Uterus (tissue), 4 donors: Measurements from ENCODE around the gene ACKR2. TPM values are rescaled to one million over a fixed set of nuclear protein-coding genes. Genes with fewer than 3 reads are reported as not detected.
A peak's percentile ranks its signal among the peaks of the same experiment; 100 is the strongest.

ENCODE experiments used
- DNase-seq, 2 donors: peaks; one replicate each; pipeline ENCODE4 v3.0.0-alpha.2; 2019 to 2020
- H3K27ac ChIP-seq, 2 donors: fragments of 200-600 bp; sonication (generic); 1 replicate in 1 of 2; 2 replicates in 1 of 2; pipeline ENCODE4 v1.5.1; 2016 to 2018
- H3K27me3 ChIP-seq, 2 donors: fragments of 200-600 bp; sonication (generic); one replicate each; pipeline ENCODE4 v1.5.1; 2018 to 2019; ENCODE audit warnings: control low read depth in 1 of 2
- H3K36me3 ChIP-seq, 2 donors: fragments of 200-600 bp; sonication (generic); one replicate each; pipeline ENCODE4 v1.5.1; 2019; ENCODE audit warnings: control low read depth in 1 of 2
- H3K4me1 ChIP-seq, 2 donors: fragments of 200-600 bp; sonication (generic); one replicate each; pipeline ENCODE4 v1.5.1; 2018 to 2019; ENCODE audit warnings: control low read depth in 1 of 2
- H3K4me3 ChIP-seq, 2 donors: fragments of 200-600 bp; sonication (generic); 1 replicate in 1 of 2; 2 replicates in 1 of 2; pipeline ENCODE4 v1.5.1; 2018 to 2019; ENCODE audit warnings: mild to moderate bottlenecking in 1 of 2
- H3K9me3 ChIP-seq, 2 donors: fragments of 200-600 bp; sonication (generic); one replicate each; pipeline ENCODE4 v1.5.1; 2019; ENCODE audit warnings: control low read depth in 1 of 2
- CTCF ChIP-seq, 4 experiments: fragments of 200-600 bp in 2 of 4; fragments of 450-650 bp in 2 of 4; sonication (generic) in 2 of 4; IDR thresholded peaks; one replicate each; pipeline ENCODE4 v1.5.1; 2016 to 2019; ENCODE audit warnings: antibody characterized with exemption in 4 of 4, mild to moderate bottlenecking in 2 of 4, moderate library complexity in 1 of 4
- POLR2A ChIP-seq, 2 donors: fragments of 450-650 bp; IDR thresholded peaks; one replicate each; pipeline ENCODE4 v1.6.1; 2016; ENCODE audit warnings: antibody characterized with exemption in 2 of 2, mild to moderate bottlenecking in 1 of 2, moderate library complexity in 1 of 2
- intact Hi-C: fragments of 100-400 bp; cut with DNase I; formaldehyde crosslinking; loops from one replicate; pipeline ENCODE4 v1.15.1; 2023; ENCODE audit warnings: low total_unique reads
- total RNA-seq, 4 donors: library from RNA; depleted of rRNA in 3 of 4; stranded (reverse); fragments of >200 nt in 3 of 4; gene quantifications; one replicate each; pipeline versions ENCODE4 v1.1.0 to v1.2.4, GENCODE V29; 2014 to 2023
- donor health status: DM: yes; HTN: yes; CAD: no.

ACKR2 gene
- total RNA-seq, 4 donors from 2014 or later, result 1.5 to 8.7 (median 4.7) TPM

- no peaks in the 10 kb centered on the region for H3K9me3 ChIP-seq
- H3K36me3 ChIP-seq, result no peaks in the 10 kb centered on the region
- peaks cover 5% of the 10 kb centered on the region in 2 donors for H3K4me1 ChIP-seq
- no peak for DNase-seq
- H3K27me3 ChIP-seq, result no peaks in the 10 kb centered on the region
- TF ChIP-seq CTCF (IDR thresholded peaks at IDR 0.05) (no peak), POLR2A (IDR thresholded peaks at IDR 0.05) (no peak)
- H3K27ac ChIP-seq, result no peak overlapping the region
- intact Hi-C loops, result no loop called here
- no peak overlapping the region for H3K4me3 ChIP-seq
These were observed 39.8 kb downstream of the ACKR2 start for GRCh38 chr3:42849017-42849416.

GRCh38 chr3:42850263-42850662, 41.0 kb downstream of the ACKR2 start:
- Histone ChIP-seq H3K36me3 (no peaks in the 10 kb centered on the region), H3K27ac (no peak overlapping the region), H3K27me3 (no peaks in the 10 kb centered on the region), H3K4me3 (no peak overlapping the region), H3K9me3 (no peaks in the 10 kb centered on the region), H3K4me1 (peaks cover 5% of the 10 kb centered on the region in 2 donors)
- TF ChIP-seq CTCF (IDR thresholded peaks at IDR 0.05) (no peak), POLR2A (IDR thresholded peaks at IDR 0.05) (no peak)
- no peak for DNase-seq
- intact Hi-C loops, result no loop called here

GRCh38 chr3:42851228-42851834, 42.1 kb downstream of the ACKR2 start:
- H3K9me3 ChIP-seq, result no peaks in the 10 kb centered on the region
- peaks cover 1 to 3% of the 10 kb centered on the region in 2 donors for H3K4me1 ChIP-seq
- no peaks in the 10 kb centered on the region for H3K27me3 ChIP-seq
- H3K4me3 ChIP-seq, result no peak overlapping the region
- no peak overlapping the region for H3K27ac ChIP-seq
- no peaks in the 10 kb centered on the region for H3K36me3 ChIP-seq
- no peak for TF ChIP-seq POLR2A (IDR thresholded peaks at IDR 0.05)
- no peak for TF ChIP-seq CTCF (IDR thresholded peaks at IDR 0.05)
- DNase-seq, result no peak
- intact Hi-C loops, result no loop called here

GRCh38 chr3:42852441-42852840, 43.2 kb downstream of the ACKR2 start:
- no peak for DNase-seq
- H3K4me1 ChIP-seq, result no peaks in the 10 kb centered on the region
- intact Hi-C loops, result no loop called here
- TF ChIP-seq POLR2A (IDR thresholded peaks at IDR 0.05), result no peak
- TF ChIP-seq CTCF (IDR thresholded peaks at IDR 0.05), result no peak
- peak overlapping the region in 1 of 2 donors; percentile 27 for H3K27ac ChIP-seq
- no peaks in the 10 kb centered on the region for H3K27me3 ChIP-seq
- H3K36me3 ChIP-seq, result no peaks in the 10 kb centered on the region
- no peak overlapping the region for H3K4me3 ChIP-seq
- no peaks in the 10 kb centered on the region for H3K9me3 ChIP-seq

- intact Hi-C loops, result no loop called here
- no peak overlapping the region for H3K4me3 ChIP-seq
- no peaks in the 10 kb centered on the region for H3K9me3 ChIP-seq
- H3K4me1 ChIP-seq, result no peaks in the 10 kb centered on the region
- no peaks in the 10 kb centered on the region for H3K36me3 ChIP-seq
- TF ChIP-seq CTCF (IDR thresholded peaks at IDR 0.05) (no peak), POLR2A (IDR thresholded peaks at IDR 0.05) (no peak)
- no peaks in the 10 kb centered on the region for H3K27me3 ChIP-seq
- DNase-seq, result no peak
- H3K27ac ChIP-seq, result no peak overlapping the region
These were observed 43.8 kb downstream of the ACKR2 start for GRCh38 chr3:42853056-42853455.
